Fibroblast of skin of abdomen (primary cell): ENCODE results near the gene CCR5.

ENCODE experiments used
- DNase-seq: peaks from one replicate; pipeline ENCODE4 v3.0.0-alpha.2; 2013

CCR5 gene

DNA sequence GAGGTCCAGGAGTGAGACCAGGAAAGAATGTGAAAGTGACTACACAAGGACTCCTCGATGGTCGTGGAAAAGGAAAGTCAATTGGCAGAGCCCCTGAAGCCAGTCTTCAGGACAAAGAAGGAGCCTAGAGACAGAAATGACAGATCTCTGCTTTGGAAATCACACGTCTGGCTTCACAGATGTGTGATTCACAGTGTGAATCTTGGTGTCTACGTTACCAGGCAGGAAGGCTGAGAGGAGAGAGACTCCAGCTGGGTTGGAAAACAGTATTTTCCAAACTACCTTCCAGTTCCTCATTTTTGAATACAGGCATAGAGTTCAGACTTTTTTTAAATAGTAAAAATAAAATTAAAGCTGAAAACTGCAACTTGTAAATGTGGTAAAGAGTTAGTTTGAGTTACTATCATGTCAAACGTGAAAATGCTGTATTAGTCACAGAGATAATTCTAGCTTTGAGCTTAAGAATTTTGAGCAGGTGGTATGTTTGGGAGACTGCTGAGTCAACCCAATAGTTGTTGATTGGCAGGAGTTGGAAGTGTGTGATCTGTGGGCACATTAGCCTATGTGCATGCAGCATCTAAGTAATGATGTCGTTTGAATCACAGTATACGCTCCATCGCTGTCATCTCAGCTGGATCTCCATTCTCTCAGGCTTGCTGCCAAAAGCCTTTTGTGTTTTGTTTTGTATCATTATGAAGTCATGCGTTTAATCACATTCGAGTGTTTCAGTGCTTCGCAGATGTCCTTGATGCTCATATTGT lies 10.8 kb upstream of the CCR5 start:
- DNase-seq: peak; percentile 31

DNA sequence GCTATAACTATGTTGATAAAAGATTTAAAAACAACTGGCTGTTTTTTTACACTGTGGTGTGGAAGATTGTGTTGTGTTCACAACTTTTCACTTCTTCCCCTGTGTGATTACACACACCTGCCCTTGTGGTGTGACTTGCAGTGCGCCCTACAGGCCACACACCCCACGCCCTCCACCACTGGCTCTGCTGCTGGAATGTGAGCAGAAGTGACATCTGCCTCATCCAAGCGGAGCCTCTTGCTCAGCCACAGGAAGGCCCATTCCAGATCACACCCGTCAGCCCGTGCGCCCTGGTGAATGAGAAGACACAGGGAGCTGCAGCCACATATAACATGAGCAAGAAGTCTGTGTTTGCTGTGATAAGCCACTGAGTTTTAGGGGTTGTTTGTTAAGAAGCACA lies 9.8 kb upstream of the CCR5 start:
- peak; percentile 10 for DNase-seq

DNA sequence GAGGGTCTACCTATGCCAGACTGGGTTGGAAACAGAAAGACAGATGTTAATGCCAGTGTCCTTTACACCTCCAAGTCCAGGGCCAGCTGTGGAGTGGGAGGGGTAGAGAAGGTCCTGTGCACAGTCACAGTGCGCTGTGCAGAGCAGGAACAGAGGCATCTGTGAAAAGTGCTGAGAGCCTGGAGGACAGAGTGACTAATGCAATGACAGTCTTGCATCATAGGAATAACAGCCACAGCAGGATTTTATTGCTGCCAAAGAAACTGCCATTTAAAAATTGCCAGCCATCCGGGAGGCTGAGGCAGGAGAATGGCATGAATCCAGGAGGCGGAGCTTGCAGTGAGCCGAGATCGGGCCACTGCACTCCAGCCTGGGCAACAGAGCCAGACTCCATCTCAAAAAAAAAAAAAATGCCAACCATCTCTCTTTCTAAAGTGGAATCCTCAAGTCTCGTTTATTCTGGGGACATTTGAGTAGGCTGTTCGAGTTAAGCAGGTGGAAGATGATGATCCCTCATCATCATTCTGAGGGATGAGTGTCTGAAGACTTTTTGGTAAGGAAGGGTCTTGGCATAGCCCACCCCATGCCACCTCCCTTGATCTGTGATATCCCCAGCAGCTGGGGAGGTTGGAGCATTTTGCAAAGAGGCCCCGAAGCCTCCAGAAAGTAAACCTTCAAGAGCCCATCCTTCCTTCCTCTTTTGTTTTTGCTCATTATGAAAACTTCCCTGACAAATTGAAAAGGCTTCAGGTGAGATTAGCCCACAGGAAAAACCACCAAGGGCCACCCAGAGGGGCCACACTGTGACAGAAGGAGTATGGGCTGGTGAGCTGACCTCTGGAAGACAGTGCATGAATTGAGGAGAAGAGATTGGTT lies 9.1 kb upstream of the CCR5 start:
- peak; percentile 26 for DNase-seq

DNA sequence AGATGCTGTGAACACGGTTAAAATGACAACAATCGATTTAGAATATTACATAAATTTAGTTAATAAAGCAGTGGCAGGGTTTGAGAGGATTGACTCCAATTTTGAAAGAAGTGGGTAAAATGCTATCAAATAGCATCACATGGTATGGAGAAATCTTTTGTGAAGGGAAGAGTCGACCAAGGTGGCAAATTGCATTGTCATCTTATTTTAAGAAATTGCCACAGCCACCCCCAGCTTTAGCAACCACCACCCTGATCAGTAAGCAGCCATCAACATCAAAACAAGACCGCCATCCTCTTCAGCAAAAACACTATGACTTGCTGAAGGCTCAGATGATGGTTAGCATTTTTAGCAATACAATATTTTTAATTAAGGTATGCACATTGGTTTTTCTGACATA lies 5.7 kb upstream of the CCR5 start:
- DNase-seq: no peak

DNA sequence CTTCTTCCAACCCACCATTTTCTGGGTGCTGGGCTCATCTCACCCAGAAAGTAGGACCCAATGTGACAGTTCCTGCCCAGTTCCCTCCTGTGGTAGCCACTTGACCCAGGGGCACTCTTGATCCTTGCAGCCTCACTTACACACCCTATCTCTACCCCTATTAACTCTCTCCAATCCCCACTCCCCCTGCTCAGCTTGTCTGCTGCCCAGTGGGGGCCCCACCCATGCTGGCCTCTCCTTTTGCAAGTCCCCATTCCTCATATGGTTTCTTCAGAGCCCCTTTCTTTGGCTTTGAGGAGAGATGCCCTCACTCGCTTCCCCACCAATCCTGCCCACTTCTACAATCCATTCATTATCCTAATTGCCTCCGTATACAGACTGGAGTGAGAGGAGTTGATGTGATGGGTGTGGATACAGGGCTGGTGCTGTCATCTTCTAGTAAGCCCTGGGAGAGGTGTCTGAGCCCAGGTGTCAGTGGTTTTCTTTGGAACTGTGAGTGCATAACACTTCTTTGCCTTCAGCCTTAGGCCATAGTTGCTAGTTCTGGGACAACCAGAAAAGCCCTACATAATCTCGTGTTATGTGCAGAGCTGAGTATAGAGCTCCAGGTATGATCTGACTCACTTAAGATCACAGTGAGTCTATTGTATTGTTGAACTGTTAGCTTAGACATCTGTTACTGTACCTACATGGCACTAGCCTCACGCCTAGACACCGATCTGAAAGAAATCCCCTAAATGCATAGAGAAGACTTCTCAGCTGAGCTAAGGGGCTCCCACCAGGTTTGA lies 4.8 kb upstream of the CCR5 start:
- DNase-seq: no peak

DNA sequence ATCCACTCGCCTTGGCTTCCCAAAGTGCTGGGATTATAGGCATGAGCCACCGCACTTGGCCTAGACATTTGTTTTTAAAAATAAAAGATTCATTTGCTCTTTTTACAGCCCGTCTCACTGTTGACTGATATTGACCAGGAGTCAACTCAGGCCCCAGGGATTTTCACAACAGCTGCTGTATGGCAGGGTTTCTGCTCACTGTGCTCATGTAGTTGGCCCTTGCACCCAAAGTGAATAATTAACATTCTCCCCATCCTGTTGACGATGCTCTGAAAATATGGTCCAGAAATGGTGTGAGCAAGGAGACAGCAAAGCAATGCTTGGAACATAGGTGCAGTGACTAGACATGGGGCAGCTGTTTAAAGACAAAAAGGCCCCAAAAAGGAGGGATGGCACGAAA lies 2.9 kb upstream of the CCR5 start:
- no peak for DNase-seq

DNA sequence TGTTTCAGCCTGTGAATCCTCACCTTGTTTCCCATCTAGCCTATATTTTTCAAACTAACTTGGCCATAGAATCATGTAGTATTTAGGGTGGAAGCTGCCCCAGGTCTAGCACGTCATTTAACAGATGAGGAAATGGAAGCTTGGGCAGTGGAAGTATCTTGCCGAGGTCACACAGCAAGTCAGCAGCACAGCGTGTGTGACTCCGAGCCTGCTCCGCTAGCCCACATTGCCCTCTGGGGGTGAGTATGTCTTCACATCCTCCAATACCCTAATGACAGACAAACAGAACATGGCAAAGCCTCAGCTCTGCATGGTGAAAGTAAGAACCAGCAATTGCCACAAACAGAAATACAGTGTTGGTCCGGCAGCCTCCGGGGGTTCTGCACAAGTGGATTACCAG lies 2.2 kb upstream of the CCR5 start:
- DNase-seq: no peak

DNA sequence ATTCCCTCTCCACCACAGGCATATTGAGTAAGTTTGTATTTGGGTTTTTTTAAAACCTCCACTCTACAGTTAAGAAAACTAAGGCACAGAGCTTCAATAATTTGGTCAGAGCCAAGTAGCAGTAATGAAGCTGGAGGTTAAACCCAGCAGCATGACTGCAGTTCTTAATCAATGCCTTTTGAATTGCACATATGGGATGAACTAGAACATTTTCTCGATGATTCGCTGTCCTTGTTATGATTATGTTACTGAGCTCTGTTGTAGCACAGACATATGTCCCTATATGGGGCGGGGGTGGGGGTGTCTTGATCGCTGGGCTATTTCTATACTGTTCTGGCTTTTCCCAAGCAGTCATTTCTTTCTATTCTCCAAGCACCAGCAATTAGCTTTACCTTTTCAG lies 1.6 kb upstream of the CCR5 start:
- no peak for DNase-seq

DNA sequence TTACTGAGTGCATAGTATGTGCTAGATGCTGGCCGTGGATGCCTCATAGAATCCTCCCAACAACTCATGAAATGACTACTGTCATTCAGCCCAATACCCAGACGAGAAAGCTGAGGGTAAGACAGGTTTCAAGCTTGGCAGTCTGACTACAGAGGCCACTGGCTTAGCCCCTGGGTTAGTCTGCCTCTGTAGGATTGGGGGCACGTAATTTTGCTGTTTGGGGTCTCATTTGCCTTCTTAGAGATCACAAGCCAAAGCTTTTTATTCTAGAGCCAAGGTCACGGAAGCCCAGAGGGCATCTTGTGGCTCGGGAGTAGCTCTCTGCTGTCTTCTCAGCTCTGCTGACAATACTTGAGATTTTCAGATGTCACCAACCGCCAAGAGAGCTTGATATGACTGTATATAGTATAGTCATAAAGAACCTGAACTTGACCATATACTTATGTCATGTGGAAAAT lies 1.0 kb upstream of the CCR5 start:
- DNase-seq: no peak

DNA sequence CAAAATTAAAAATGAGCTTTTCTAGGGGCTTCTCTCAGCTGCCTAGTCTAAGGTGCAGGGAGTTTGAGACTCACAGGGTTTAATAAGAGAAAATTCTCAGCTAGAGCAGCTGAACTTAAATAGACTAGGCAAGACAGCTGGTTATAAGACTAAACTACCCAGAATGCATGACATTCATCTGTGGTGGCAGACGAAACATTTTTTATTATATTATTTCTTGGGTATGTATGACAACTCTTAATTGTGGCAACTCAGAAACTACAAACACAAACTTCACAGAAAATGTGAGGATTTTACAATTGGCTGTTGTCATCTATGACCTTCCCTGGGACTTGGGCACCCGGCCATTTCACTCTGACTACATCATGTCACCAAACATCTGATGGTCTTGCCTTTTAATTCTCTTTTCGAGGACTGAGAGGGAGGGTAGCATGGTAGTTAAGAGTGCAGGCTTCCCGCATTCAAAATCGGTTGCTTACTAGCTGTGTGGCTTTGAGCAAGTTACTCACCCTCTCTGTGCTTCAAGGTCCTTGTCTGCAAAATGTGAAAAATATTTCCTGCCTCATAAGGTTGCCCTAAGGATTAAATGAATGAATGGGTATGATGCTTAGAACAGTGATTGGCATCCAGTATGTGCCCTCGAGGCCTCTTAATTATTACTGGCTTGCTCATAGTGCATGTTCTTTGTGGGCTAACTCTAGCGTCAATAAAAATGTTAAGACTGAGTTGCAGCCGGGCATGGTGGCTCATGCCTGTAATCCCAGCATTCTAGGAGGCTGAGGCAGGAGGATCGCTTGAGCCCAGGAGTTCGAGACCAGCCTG lies 984 bp downstream of the CCR5 start:
- no peak for DNase-seq

DNA sequence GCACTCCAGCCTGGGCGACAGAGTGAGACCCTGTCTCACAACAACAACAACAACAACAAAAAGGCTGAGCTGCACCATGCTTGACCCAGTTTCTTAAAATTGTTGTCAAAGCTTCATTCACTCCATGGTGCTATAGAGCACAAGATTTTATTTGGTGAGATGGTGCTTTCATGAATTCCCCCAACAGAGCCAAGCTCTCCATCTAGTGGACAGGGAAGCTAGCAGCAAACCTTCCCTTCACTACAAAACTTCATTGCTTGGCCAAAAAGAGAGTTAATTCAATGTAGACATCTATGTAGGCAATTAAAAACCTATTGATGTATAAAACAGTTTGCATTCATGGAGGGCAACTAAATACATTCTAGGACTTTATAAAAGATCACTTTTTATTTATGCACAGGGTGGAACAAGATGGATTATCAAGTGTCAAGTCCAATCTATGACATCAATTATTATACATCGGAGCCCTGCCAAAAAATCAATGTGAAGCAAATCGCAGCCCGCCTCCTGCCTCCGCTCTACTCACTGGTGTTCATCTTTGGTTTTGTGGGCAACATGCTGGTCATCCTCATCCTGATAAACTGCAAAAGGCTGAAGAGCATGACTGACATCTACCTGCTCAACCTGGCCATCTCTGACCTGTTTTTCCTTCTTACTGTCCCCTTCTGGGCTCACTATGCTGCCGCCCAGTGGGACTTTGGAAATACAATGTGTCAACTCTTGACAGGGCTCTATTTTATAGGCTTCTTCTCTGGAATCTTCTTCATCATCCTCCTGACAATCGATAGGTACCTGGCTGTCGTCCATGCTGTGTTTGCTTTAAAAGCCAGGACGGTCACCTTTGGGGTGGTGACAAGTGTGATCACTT lies 2.0 kb downstream of the CCR5 start:
- no peak for DNase-seq

DNA sequence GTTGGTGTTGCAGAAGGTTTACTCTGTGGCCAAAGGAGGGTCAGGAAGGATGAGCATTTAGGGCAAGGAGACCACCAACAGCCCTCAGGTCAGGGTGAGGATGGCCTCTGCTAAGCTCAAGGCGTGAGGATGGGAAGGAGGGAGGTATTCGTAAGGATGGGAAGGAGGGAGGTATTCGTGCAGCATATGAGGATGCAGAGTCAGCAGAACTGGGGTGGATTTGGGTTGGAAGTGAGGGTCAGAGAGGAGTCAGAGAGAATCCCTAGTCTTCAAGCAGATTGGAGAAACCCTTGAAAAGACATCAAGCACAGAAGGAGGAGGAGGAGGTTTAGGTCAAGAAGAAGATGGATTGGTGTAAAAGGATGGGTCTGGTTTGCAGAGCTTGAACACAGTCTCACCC lies 4.0 kb downstream of the CCR5 start:
- no peak for DNase-seq

DNA sequence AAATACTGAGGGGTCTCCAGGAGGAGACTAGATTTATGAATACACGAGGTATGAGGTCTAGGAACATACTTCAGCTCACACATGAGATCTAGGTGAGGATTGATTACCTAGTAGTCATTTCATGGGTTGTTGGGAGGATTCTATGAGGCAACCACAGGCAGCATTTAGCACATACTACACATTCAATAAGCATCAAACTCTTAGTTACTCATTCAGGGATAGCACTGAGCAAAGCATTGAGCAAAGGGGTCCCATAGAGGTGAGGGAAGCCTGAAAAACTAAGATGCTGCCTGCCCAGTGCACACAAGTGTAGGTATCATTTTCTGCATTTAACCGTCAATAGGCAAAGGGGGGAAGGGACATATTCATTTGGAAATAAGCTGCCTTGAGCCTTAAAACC lies 4.5 kb downstream of the CCR5 start:
- DNase-seq: no peak

DNA sequence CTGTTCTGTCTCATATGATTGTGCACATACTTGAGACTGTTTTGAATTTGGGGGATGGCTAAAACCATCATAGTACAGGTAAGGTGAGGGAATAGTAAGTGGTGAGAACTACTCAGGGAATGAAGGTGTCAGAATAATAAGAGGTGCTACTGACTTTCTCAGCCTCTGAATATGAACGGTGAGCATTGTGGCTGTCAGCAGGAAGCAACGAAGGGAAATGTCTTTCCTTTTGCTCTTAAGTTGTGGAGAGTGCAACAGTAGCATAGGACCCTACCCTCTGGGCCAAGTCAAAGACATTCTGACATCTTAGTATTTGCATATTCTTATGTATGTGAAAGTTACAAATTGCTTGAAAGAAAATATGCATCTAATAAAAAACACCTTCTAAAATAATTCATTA lies 5.1 kb downstream of the CCR5 start:
- no peak for DNase-seq

DNA sequence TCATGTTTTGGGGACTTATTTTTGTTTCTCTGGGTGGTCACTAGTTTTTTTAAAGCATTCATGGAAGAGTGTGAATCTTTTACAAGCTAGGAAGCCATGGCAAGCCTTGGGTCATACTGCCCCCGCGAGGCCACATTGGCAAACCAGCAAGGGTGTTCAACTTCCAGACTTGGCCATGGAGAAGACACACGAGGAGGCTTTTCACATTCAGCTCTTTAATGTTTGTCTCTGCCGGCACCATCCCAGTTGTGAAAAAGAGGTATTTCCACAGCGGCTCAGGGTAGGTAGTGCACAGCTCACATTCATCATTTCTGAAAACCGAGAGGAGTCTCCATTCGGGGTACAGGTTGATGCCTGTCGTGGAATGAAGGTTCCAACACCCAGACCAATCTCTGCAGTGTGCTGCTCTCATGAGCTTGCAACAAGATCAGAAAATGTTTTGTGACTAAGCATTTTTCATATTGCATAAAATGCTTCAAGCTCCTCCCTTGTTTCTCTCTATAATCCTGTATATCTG lies 7.7 kb downstream of the CCR5 start:
- peak; percentile 35 for DNase-seq

DNA sequence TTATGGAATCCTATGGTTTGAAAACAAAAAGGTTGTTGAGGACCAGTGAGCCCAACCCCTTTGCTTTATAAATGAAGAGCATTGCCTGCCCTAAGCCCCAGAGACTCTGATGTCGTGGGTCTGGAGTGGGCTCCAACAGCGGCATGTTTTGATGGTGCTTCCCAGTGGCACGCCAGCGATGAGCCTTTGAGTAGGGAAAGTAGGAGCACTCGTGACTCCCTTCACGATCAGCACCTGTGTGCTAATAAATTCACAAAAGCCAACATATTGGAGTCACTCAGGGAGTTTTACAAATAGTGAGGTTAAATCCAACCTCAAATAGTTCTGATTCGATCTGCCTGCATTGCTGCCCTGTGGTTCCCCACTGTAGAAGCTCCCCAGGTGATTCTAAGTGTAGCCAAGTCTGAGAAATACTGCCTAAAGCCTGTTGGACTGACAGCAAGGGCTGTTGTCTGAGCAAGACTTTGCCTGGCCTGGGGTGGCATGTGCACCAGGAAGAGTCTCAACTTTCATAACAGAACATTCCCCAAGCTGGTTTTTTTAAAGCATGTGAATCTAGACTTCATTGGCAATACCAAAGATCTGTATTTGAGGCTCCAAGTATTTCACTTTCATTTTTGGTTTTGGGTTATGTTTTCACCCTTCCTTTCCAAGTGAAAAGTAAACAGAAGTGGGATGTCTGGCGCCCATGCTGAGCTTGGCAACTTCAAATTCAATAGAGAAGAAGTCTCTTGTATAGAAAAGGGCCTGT lies 9.9 kb downstream of the CCR5 start:
- no peak for DNase-seq

DNA sequence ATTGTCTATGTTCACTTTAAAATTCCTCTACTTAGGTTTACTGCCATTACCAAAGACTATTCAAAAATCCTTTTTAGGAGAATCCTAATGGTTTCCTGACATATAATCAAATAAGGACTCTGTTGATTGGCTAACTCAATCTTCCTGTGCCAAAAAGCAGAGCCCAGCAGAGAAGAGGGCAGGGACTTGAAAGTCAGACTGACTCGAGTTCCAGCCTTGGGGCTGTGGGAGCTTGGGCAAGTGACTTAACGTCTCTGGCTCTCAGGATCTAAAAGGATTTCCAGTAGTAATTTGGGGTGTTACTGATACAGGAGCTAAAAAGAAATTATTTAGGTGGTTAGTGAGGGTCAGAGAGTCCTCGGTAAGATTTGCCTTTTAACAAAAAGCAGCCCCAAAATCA lies 10.9 kb downstream of the CCR5 start:
- DNase-seq: no peak

DNA sequence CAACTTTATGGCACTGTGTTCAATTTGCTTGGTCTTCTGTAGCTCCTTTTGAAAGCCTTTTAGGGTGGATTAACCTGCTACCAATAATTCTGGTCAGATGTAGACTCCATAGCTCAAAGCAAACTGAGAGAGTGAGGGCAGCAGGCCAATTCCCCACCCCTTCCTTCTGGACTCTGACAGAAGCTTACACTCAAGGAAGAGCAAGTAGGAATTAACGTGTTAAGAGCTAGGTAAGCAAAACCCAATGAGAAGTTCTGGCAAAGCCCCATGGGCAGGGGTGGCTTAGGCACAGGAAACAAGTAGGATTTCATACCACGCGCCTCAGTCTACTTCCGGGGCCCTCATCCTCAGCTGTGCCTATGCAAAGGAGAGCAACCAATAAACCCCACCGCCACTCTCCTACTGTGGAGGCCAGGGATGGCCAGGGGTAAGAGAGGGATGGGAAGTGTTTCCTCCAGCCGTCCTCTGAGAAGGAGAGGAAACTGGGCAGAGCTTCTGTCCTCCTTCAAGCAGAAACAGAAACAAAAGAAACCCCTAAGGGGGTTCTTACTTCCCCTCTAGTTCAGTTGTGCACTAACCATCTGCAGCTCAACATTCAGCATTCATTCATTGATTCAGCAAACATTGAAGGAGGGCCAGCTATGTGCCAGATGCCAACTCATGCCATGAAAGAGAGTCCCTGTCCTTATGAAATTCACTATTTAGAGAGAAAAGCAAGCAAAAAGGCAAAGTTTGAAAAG lies 12.6 kb downstream of the CCR5 start:
- no peak for DNase-seq

DNA sequence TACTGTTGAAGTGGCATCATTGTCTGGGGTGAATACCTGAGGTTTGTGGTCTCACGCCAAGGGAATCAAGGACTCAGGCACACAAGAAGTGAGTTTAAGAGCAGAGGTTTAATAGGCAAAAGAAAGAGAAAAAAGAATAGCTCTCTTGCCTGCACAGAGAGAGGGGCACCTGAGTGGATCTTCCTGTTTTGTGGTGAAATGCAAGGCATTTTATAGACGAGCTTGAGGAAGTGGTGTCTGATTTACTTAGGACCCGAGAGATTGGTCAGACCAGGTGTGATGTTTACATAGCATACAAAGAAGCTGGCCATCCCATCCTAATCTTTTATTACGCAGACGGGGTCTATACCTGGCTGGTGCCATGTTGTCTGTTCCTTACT lies 13.2 kb downstream of the CCR5 start:
- no peak for DNase-seq

DNA sequence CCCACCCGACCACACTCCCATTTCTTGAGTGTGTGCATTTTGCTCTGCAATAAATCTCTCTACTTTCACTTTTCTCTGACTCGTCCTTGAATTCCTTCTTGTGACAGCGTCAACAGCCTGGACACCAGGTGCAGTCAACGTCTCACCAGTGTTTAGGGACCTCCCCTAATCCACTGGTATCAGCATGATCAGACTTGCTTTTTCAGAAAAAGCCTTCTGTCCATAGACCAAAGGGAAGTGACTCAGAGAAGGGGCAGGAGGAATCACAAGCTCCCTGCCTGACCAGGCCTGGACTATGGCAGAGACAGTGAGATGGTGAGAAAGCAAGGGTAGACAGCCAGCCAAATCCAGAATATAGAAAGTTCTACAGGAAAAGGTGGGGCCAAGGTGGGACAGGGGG lies 15.5 kb downstream of the CCR5 start:
- DNase-seq: no peak
